Heart right ventricle (tissue), 16 donors: ENCODE results near the gene ADGRD1. TPM values are rescaled to one million over a fixed set of nuclear protein-coding genes. Genes with fewer than 3 reads are reported as not detected.
"Not testable (repeated sequence)": the region's sequence is repeated elsewhere in the genome, so short reads cannot be mapped to it uniquely, and the experiment has no call there.

Experiments
- ATAC-seq, 8 donors: fragments of 200-7000 bp; cut with Tn5 transposase; one replicate each; pipeline ENCODE4 v1.9.1; 2020; ENCODE audit warnings: mild to moderate bottlenecking in 8 of 8, moderate library complexity in 8 of 8, moderate number of reproducible peaks in 1 of 8
- DNase-seq, 2 donors: peaks; one replicate each; pipeline ENCODE4 v3.0.0-alpha.2; 2020
- H3K27ac ChIP-seq, 10 donors: fragments of 200-600 bp; sonication (generic) in 2 of 10; one replicate each; pipeline versions ENCODE4 v1.5.0 to v1.8.0; 2020 to 2022; ENCODE audit warnings: mild to moderate bottlenecking in 3 of 10
- H3K27me3 ChIP-seq, 7 donors: fragments of 200-600 bp; one replicate each; pipeline ENCODE4 v1.8.0; 2021 to 2022; ENCODE audit warnings: mild to moderate bottlenecking in 2 of 7
- H3K36me3 ChIP-seq, 9 donors: fragments of 200-600 bp; sonication (generic) in 1 of 9; one replicate each; pipeline versions ENCODE4 v1.5.0 to v1.8.0; 2020 to 2022; ENCODE audit warnings: mild to moderate bottlenecking in 2 of 9
- H3K4me1 ChIP-seq, 9 donors: fragments of 200-600 bp; sonication (generic) in 1 of 9; one replicate each; pipeline versions ENCODE4 v1.5.0 to v1.8.0; 2020 to 2022; ENCODE audit warnings: mild to moderate bottlenecking in 4 of 9
- H3K4me3 ChIP-seq, 10 donors: fragments of 200-600 bp; sonication (generic) in 2 of 10; one replicate each; pipeline versions ENCODE4 v1.5.0 to v1.8.0; 2020 to 2022; ENCODE audit warnings: mild to moderate bottlenecking in 7 of 10, moderate library complexity in 2 of 10
- H3K9me3 ChIP-seq, 11 donors: fragments of 200-600 bp in 10 of 11; sonication (generic) in 2 of 11; one replicate each; pipeline versions ENCODE4 v1.5.0 to v1.8.0; 2013 to 2022; ENCODE audit warnings: mild to moderate bottlenecking in 2 of 11, control low read depth in 1 of 11, moderate library complexity in 1 of 11
- CTCF ChIP-seq, 9 donors: fragments of 200-600 bp; sonication (generic) in 2 of 9; IDR thresholded peaks; one replicate each; pipeline versions ENCODE4 v1.5.0 to v1.8.0; 2021 to 2022; ENCODE audit warnings: antibody characterized with exemption in 9 of 9, mild to moderate bottlenecking in 5 of 9, moderate library complexity in 1 of 9
- WGBS, 2 donors: extraction: QIAGEN DNeasy Blood & Tissue Kit; methylation state at CpG; one replicate each; pipeline ENCODE4 v1.1.7; 2013; ENCODE audit warnings: inconsistent platforms in 1 of 2; 5-methylcytosine and 5-hydroxymethylcytosine counted together
- intact Hi-C, 10 donors: fragments of 100-400 bp; cut with DNase I; formaldehyde crosslinking; loops; one replicate each; pipeline versions ENCODE4 v1.11.1 to v1.14.2; 2022
- polyA plus RNA-seq, 2 donors: library from polyadenylated mRNA; stranded (reverse); fragments of 200-250 nt; gene quantifications; one replicate each; pipeline ENCODE4 v1.2.3, GENCODE V29; 2013
- total RNA-seq, 10 donors: library from RNA; stranded (reverse); fragmentation: NEBNext Ultra II Directional in 3 of 10; extraction: Animal tissue kit (Norgen Biotek cat#: 25700) in 3 of 10; gene quantifications; one replicate each; pipeline versions ENCODE4 v1.2.1 to v1.2.4, GENCODE V29; 2021 to 2023
- donor health status: Arrhythmogenic right ventricular cardiomyopathy.
- donor health status: ischemic (EF 13 %, LVEDD 7.1; RV severe dilation, severe dysfunction).
- donor health status: healthy with polysubstance abuse.
- donor health status: DM: no; HTN: yes; CAD: no.
- donor health status: DM: no; HTN: no; CAD: no.
- donor health status: ischemic (EF 25% LVEDD 6.9; RV normal size, moderate dysfunction).
- donor health status: ischemic (EF 25% LVEDD 5.7; RV mildly dilated, moderate dysfunction).
- donor health status: healthy.
- donor health status: DM: yes; HTN: yes; CAD: no.
- donor health status: Ischemic cardiomyopathy.
- donor health status: ischemic (EF 35%, LVEDD 5.7; RV mildly dilated, moderate dysfunction).
- donor health status: nonischemic (EF 11% LVEDD 7.7; RV severe dilation, severe dysfunction).
- donor health status: DM: yes; HTN: yes; CAD: no.
- donor health status: PGD.
- donor health status: ischemic (EF 29% LVEDD 5.4; RV normal size, mild dysfunction).
- donor health status: nonischemic (EF 23%, LVEDD 6.1; RV moderate dilation, normal function).

ADGRD1 gene
- total and polyA plus RNA-seq, 12 donors, result 16.8 to 157 (median 69.7) TPM

GRCh38 chr12:130933269-130933995 is 20.3 kb upstream of the ADGRD1 start:
- intact Hi-C loops, result no loop called here
- H3K27me3 ChIP-seq, result peaks cover 0 to 33% (median 12%) of the 10 kb centered on the region in 7 donors
- DNase-seq (peak in 1 of 2 donors; percentile 41), ATAC-seq (peak in 7 of 8 donors; percentile 34 to 76 (median 46))
- peaks cover 0 to 14% (median 7%) of the 10 kb centered on the region in 11 donors for H3K9me3 ChIP-seq
- H3K4me3 ChIP-seq, result no peak overlapping the region
- 79% methylated on average over 38 of the region's 38 CpGs for WGBS, 2 donors
- no peaks in the 10 kb centered on the region for H3K36me3 ChIP-seq
- H3K27ac ChIP-seq, result peak overlapping the region in 3 of 10 donors; percentile 7 to 48 (median 9)
- no peak for TF ChIP-seq CTCF (IDR thresholded peaks at IDR 0.05)
- H3K4me1 ChIP-seq, result no peaks in the 10 kb centered on the region

- H3K27me3 ChIP-seq, result peaks cover 0 to 23% (median 9%) of the 10 kb centered on the region in 7 donors
- peaks cover 0 to 18% (median 7%) of the 10 kb centered on the region in 11 donors for H3K9me3 ChIP-seq
- intact Hi-C loops, result no loop called here
- H3K36me3 ChIP-seq, result no peaks in the 10 kb centered on the region
- no peak for DNase-seq
- H3K4me1 ChIP-seq, result no peaks in the 10 kb centered on the region
- no peak overlapping the region for H3K27ac ChIP-seq
- ATAC-seq, result no peak
- H3K4me3 ChIP-seq, result no peak overlapping the region
- TF ChIP-seq CTCF (IDR thresholded peaks at IDR 0.05), result no peak
- WGBS, 2 donors, result 81 to 87% methylated on average over 2 of the region's 2 CpGs
Measured at GRCh38 chr12:130934753-130935152, 19.0 kb upstream of the ADGRD1 start.

- WGBS, 2 donors, result 63 to 68% methylated on average over 2 of the region's 2 CpGs
- peaks cover 0 to 29% (median 7%) of the 10 kb centered on the region in 11 donors for H3K9me3 ChIP-seq
- TF ChIP-seq CTCF (IDR thresholded peaks at IDR 0.05), result no peak
- ATAC-seq, result no peak
- no peak for DNase-seq
- H3K4me3 ChIP-seq, result no peak overlapping the region
- no peaks in the 10 kb centered on the region for H3K36me3 ChIP-seq
- no peaks in the 10 kb centered on the region for H3K4me1 ChIP-seq
- intact Hi-C loops, result no loop called here
- H3K27me3 ChIP-seq, result peaks cover 0 to 16% (median 6%) of the 10 kb centered on the region in 7 donors
- H3K27ac ChIP-seq, result no peak overlapping the region
Measured at GRCh38 chr12:130936561-130936960, 17.1 kb upstream of the ADGRD1 start.

- WGBS, 2 donors, result 88 to 89% methylated on average over 2 of the region's 2 CpGs
Measured at GRCh38 chr12:130937063-130937462, 16.6 kb upstream of the ADGRD1 start.

GRCh38 chr12:130937546-130937945 is 16.2 kb upstream of the ADGRD1 start:
- H3K36me3 ChIP-seq, DNase-seq: not testable (repeated sequence)

More at GRCh38 chr12:130937063-130937462, 16.6 kb upstream of the ADGRD1 start:
- intact Hi-C loops, result no loop called here
- H3K27me3 ChIP-seq, result peaks cover 0 to 16% (median 6%) of the 10 kb centered on the region in 7 donors
- no peak overlapping the region for H3K27ac ChIP-seq
- ATAC-seq (no peak), DNase-seq (no peak)
- H3K36me3 ChIP-seq, result no peaks in the 10 kb centered on the region
- peaks cover 0 to 29% (median 7%) of the 10 kb centered on the region in 11 donors for H3K9me3 ChIP-seq
- no peaks in the 10 kb centered on the region for H3K4me1 ChIP-seq
- TF ChIP-seq CTCF (IDR thresholded peaks at IDR 0.05), result no peak
- H3K4me3 ChIP-seq, result no peak overlapping the region

More at GRCh38 chr12:130937546-130937945, 16.2 kb upstream of the ADGRD1 start:
- H3K9me3 ChIP-seq, result peaks cover 0 to 29% (median 7%) of the 10 kb centered on the region in 11 donors
- H3K4me1 ChIP-seq, H3K4me3 ChIP-seq, ATAC-seq, intact Hi-C loops, H3K27ac ChIP-seq: not testable (repeated sequence)
- H3K27me3 ChIP-seq, result peaks cover 0 to 12% (median 6%) of the 10 kb centered on the region in 7 donors
- WGBS, 2 donors, result 93 to 95% methylated on average over 3 of the region's 3 CpGs
